Measurements from ENCODE around the gene PPP2R2C.

Gene PPP2R2C

GRCh38 chr4:6387946-6388345 lies 84.5 kb downstream of the PPP2R2C start:
- Histone ChIP-seq H3K79me2 (ENCODE audit: insufficient read depth, low read length) (no peaks in the 10 kb centered on the region), H3K4me2 (ENCODE audit: insufficient read depth, low read length) (no peak overlapping the region), H3K27me3 (ENCODE audit: insufficient read depth, low read length, poor library complexity) (peaks cover 3% of the 10 kb centered on the region), H3K4me1 (ENCODE audit: insufficient read depth, low read length) (no peaks in the 10 kb centered on the region), H3K9ac (ENCODE audit: low read depth, low read length) (no peak overlapping the region), H3K4me3 (ENCODE audit: low read depth in 1 of 2, low read length in 2 of 2) (no peak overlapping the region), H2AFZ (ENCODE audit: low read depth, low read length) (no peak overlapping the region), H3K36me3 (ENCODE audit: insufficient read depth, low read length) (no peaks in the 10 kb centered on the region), H3K27ac (ENCODE audit: low read length) (no peak overlapping the region), H3K9me3 (ENCODE audit: insufficient read depth, low read length, severe bottlenecking) (no peaks in the 10 kb centered on the region), H4K20me1 (ENCODE audit: insufficient read depth, low read length) (no peaks in the 10 kb centered on the region; the same call in 1 of the 2 replicates)
- TF ChIP-seq, protein P1, sequence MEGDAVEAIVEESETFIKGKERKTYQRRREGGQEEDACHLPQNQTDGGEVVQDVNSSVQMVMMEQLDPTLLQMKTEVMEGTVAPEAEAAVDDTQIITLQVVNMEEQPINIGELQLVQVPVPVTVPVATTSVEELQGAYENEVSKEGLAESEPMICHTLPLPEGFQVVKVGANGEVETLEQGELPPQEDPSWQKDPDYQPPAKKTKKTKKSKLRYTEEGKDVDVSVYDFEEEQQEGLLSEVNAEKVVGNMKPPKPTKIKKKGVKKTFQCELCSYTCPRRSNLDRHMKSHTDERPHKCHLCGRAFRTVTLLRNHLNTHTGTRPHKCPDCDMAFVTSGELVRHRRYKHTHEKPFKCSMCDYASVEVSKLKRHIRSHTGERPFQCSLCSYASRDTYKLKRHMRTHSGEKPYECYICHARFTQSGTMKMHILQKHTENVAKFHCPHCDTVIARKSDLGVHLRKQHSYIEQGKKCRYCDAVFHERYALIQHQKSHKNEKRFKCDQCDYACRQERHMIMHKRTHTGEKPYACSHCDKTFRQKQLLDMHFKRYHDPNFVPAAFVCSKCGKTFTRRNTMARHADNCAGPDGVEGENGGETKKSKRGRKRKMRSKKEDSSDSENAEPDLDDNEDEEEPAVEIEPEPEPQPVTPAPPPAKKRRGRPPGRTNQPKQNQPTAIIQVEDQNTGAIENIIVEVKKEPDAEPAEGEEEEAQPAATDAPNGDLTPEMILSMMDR (IDR thresholded peaks at IDR 0.05; ENCODE audit: borderline replicate concordance, extremely low read depth, low read length, poor library complexity, severe bottlenecking), result no peak
- TF ChIP-seq EZH2 (IDR thresholded peaks at IDR 0.05; ENCODE audit: borderline replicate concordance, low read depth, low read length, severe bottlenecking), result no peak
- no peak for DNase-seq
- ATAC-seq (ENCODE audit: insufficient read depth, low read depth), result no peak

DNA sequence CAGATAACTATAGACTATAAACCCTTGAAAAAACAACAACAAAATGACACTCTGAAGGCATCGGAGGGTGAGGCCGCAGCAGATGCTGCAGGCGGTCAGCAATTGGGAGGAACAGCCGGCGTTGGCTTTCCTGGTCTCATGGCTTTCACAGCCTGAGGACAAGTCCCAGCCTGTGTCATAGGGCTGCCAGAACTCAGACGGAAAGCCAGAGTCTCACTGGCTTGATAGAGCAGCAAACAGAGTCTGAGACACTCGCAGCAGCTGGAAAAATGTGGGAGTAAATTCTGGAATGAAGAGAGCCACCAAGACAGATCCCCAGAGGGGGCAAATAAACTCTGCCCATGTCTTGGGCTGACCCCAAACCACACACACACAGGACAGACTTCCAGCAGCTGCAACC lies 86.3 kb downstream of the PPP2R2C start:
- Histone ChIP-seq H3K4me1 (ENCODE audit: insufficient read depth, low read length) (no peaks in the 10 kb centered on the region), H3K79me2 (ENCODE audit: insufficient read depth, low read length) (no peaks in the 10 kb centered on the region), H3K27me3 (ENCODE audit: insufficient read depth, low read length, poor library complexity) (peaks cover 3% of the 10 kb centered on the region), H2AFZ (ENCODE audit: low read depth, low read length) (no peak overlapping the region), H3K9ac (ENCODE audit: low read depth, low read length) (no peak overlapping the region), H3K4me2 (ENCODE audit: insufficient read depth, low read length) (no peak overlapping the region), H3K36me3 (ENCODE audit: insufficient read depth, low read length) (no peaks in the 10 kb centered on the region), H3K4me3 (ENCODE audit: low read depth in 1 of 2, low read length in 2 of 2) (no peak overlapping the region), H3K9me3 (ENCODE audit: insufficient read depth, low read length, severe bottlenecking) (no peaks in the 10 kb centered on the region), H4K20me1 (ENCODE audit: insufficient read depth, low read length) (no peaks in the 10 kb centered on the region; the same call in 1 of the 2 replicates), H3K27ac (ENCODE audit: low read length) (no peak overlapping the region)
- ATAC-seq (ENCODE audit: insufficient read depth, low read depth) (no peak), DNase-seq (no peak)
- TF ChIP-seq, protein P1 (IDR thresholded peaks at IDR 0.05; ENCODE audit: borderline replicate concordance, extremely low read depth, low read length, poor library complexity, severe bottlenecking), result no peak
- TF ChIP-seq EZH2 (IDR thresholded peaks at IDR 0.05; ENCODE audit: borderline replicate concordance, low read depth, low read length, severe bottlenecking), result no peak

DNA sequence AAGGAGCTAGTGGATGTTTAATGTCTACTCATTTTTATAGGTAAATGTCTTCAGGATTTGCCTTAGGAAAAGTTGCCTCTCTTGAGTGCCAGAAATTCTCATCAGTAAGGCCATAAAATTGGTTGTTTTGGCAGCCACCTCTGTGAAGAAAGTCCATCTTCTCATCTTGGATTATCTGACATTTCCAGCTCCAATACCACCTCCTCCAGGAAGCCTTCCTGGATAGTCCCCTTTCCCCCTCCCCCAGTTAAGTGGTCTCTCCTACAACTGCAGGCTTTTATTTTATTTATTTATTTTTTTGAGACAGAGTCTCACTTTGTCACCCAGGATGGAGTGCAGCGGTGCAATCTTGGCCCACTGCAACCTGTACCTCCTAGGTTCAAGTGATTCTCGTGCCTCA lies 87.1 kb downstream of the PPP2R2C start:
- peaks cover 3% of the 10 kb centered on the region for H3K27me3 ChIP-seq (ENCODE audit: insufficient read depth, low read length, poor library complexity)
- H3K79me2 ChIP-seq (ENCODE audit: insufficient read depth, low read length), result no peaks in the 10 kb centered on the region
- no peak for DNase-seq
- no peak overlapping the region for H3K9ac ChIP-seq (ENCODE audit: low read depth, low read length)
- TF ChIP-seq EZH2 (IDR thresholded peaks at IDR 0.05; ENCODE audit: borderline replicate concordance, low read depth, low read length, severe bottlenecking), result no peak
- TF ChIP-seq, protein P1 (IDR thresholded peaks at IDR 0.05; ENCODE audit: borderline replicate concordance, extremely low read depth, low read length, poor library complexity, severe bottlenecking), result no peak
- H3K4me3 ChIP-seq (ENCODE audit: low read depth in 1 of 2, low read length in 2 of 2), result no peak overlapping the region
- H3K4me1 ChIP-seq (ENCODE audit: insufficient read depth, low read length), result no peaks in the 10 kb centered on the region
- H3K36me3 ChIP-seq (ENCODE audit: insufficient read depth, low read length), result no peaks in the 10 kb centered on the region
- no peak overlapping the region for H3K4me2 ChIP-seq (ENCODE audit: insufficient read depth, low read length)
- no peak overlapping the region for H3K27ac ChIP-seq (ENCODE audit: low read length)
- no peak overlapping the region for H2AFZ ChIP-seq (ENCODE audit: low read depth, low read length)
- no peak for ATAC-seq (ENCODE audit: insufficient read depth, low read depth)
- H3K9me3 ChIP-seq (ENCODE audit: insufficient read depth, low read length, severe bottlenecking), result no peaks in the 10 kb centered on the region
- no peaks in the 10 kb centered on the region; the same call in 1 of the 2 replicates for H4K20me1 ChIP-seq (ENCODE audit: insufficient read depth, low read length)

GRCh38 chr4:6384541-6384940 lies 87.9 kb downstream of the PPP2R2C start:
- Histone ChIP-seq H3K27ac (ENCODE audit: low read length) (no peak overlapping the region), H3K36me3 (ENCODE audit: insufficient read depth, low read length) (no peaks in the 10 kb centered on the region), H2AFZ (ENCODE audit: low read depth, low read length) (no peak overlapping the region), H3K4me1 (ENCODE audit: insufficient read depth, low read length) (no peaks in the 10 kb centered on the region), H4K20me1 (ENCODE audit: insufficient read depth, low read length) (no peaks in the 10 kb centered on the region; the same call in 1 of the 2 replicates), H3K79me2 (ENCODE audit: insufficient read depth, low read length) (no peaks in the 10 kb centered on the region), H3K9me3 (ENCODE audit: insufficient read depth, low read length, severe bottlenecking) (no peaks in the 10 kb centered on the region), H3K27me3 (ENCODE audit: insufficient read depth, low read length, poor library complexity) (peaks cover 3% of the 10 kb centered on the region), H3K9ac (ENCODE audit: low read depth, low read length) (no peak overlapping the region), H3K4me3 (ENCODE audit: low read depth in 1 of 2, low read length in 2 of 2) (no peak overlapping the region), H3K4me2 (ENCODE audit: insufficient read depth, low read length) (no peak overlapping the region)
- ATAC-seq (ENCODE audit: insufficient read depth, low read depth) (no peak), DNase-seq (no peak)
- TF ChIP-seq, protein P1 (IDR thresholded peaks at IDR 0.05; ENCODE audit: borderline replicate concordance, extremely low read depth, low read length, poor library complexity, severe bottlenecking), result no peak
- TF ChIP-seq EZH2 (IDR thresholded peaks at IDR 0.05; ENCODE audit: borderline replicate concordance, low read depth, low read length, severe bottlenecking), result no peak
